GM12874 (cell line): Measurements from ENCODE around the gene SLC6A4.
A peak's percentile ranks its signal among the peaks of the same experiment; 100 is the strongest.

Source experiments
- CTCF ChIP-seq: IDR thresholded peaks from 2 replicates; pipeline ENCODE4 v1.5.1; 2011; ENCODE audit warnings: low read depth, mild to moderate bottlenecking, control low read depth, low read length, moderate library complexity; ENCODE audit not compliant: insufficient read depth

Gene SLC6A4

DNA sequence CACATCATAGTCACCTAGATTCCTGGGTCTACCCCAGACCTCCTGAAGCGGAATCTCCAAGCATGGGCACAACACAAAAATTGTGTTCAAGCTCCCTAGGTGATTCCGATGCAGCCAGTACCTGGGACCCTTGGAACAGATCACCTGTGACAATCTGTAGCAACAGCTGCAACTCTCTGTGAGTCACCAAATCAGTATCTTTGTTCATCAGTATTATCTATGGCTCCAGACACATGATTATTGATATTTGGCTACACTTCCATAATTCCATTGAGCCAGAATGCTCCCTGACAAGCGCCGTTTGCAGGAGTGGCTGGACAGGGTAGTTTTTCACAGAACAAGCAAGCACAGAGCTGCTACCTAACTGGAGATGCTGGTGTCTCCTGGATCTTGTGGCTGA, 16.2 kb downstream of the SLC6A4 start:
- TF ChIP-seq CTCF = no peak

DNA sequence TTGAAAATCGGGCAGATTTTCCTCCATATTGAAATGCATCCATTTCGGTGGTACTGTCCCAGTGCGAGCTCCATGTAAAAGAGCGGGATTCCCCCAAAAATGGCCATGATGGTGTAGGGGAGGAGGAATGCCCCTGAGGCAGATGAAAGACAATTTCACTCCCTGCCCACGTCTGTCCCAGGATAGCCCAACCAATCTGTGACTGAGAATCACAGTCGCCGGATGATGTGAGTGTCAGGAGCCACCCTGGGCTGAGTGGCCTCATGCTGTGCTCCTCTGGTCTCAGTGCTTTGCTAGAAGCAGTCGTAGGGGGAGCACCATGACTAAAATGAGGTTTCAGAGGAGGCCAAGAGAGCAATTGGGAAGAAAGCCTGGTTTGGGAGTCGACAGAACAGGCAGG, 16.7 kb downstream of the SLC6A4 start:
- no peak for TF ChIP-seq CTCF

DNA sequence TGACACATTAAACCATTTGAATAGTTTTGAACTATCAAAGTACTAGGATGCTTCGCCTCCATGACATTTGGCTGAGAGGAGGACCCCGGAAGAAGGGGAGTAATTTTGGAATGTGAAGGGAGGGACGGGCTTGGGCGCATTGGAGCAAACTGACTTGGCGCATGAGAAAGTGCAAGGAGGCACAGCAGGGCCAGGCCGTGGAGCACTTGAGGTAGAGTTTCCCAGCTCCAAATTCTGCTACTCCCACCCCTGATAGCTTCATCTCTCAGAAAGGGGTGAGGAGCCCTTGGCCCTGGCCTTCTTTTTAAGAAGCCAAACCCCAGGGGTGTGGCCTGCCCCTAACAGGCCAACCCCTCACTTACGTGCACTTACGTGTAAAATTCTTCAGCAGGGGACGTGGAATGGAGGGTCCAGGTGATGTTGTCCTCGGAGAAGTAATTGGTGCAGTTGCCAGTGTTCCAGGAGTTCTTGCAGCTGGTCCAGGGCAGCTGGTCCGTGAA, 17.7 kb downstream of the SLC6A4 start:
- TF ChIP-seq CTCF = no peak

GRCh38 chr17:30217054-30217453, 18.4 kb downstream of the SLC6A4 start:
- no peak for TF ChIP-seq CTCF

DNA sequence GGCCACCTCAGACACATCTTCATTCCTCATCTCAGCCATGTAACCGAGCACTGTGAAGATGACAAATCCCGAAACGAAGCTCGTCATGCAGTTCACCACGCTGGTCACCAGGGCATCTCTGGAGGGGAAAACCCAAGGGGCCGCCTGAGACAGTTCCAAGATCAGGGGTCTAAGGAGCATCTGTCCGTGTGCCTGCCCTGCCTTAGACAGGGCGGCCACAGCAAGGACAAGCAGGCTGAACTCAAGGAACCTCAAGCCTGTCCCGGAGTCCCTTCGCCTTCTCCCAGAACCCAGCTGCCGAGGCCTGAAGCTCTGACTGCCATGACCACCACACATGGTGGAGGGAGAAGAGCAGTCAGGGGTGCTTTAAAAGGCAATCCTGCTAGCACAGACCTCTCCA, 22.7 kb downstream of the SLC6A4 start:
- peak; percentile 43; the same call in 1 of the 2 replicates for TF ChIP-seq CTCF

DNA sequence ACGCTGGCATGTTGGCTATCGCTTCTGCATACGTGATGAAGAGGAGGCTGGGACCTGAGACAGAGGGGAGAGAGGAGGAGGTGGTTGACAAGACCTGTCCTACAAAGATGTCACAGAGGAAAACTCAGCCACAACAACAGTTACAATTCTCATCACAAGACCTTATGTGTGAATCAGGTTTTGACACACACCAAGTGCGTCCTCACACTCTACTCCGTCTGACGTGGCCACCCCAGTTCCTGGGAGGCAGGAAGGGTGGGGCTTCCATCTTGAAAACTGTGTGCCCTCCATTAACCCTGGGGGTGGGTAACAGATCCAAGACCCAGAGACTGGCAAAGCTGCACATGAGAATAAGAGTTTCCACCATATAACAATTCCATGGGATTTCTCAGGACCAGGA, 24.1 kb downstream of the SLC6A4 start:
- TF ChIP-seq CTCF = no peak

DNA sequence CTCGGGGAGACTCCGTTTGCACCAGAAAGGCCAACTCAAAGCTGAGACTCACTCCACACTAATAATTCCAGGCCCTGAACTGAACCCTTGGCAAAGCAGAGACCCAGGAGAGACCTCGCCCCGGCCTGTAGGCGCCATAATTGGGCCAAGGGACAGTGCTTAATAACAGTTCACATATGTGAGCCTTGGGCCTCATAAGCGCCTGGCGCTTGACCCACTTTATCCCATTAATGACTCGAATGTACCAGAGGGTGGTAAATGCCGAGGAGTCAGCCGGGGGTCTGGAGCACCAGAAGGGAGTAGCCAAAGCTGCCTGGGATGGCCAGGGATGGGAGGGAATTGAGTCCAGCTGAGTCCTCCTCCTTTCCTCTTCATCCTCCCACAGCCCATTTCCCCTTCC, 24.6 kb downstream of the SLC6A4 start:
- no peak for TF ChIP-seq CTCF

- no peak for TF ChIP-seq CTCF
Observed at GRCh38 chr17:30210366-30210765, 25.1 kb downstream of the SLC6A4 start.
